NAMALWA (cell line): ENCODE measurements around the gene C19orf81.

ENCODE experiments used
- DNase-seq: peaks from one replicate; pipeline ENCODE4 v3.0.0-alpha.2; 2015; ENCODE audit warnings: low spot score

The C19orf81 gene

GRCh38 chr19:50629801-50630200, 19.4 kb upstream of the C19orf81 start:
- DNase-seq = no peak

- DNase-seq = no peak
Measured at GRCh38 chr19:50632151-50632835, 17.0 kb upstream of the C19orf81 start.

GRCh38 chr19:50633359-50633758, 15.9 kb upstream of the C19orf81 start:
- DNase-seq = no peak

- no peak for DNase-seq
Measured at GRCh38 chr19:50633973-50634372, 15.3 kb upstream of the C19orf81 start.

GRCh38 chr19:50636317-50637085, 12.7 kb upstream of the C19orf81 start:
- no peak for DNase-seq

GRCh38 chr19:50638600-50638999, 10.6 kb upstream of the C19orf81 start:
- DNase-seq = no peak

GRCh38 chr19:50639121-50640112, 9.8 kb upstream of the C19orf81 start, which contains the start of gene SYT3:
TSS of gene SYT3 (minus strand) at chr19:50639881. CDS start at chr19:50637411, 2,470 bp downstream.
- peak; percentile 57 for DNase-seq

GRCh38 chr19:50640368-50640767, 8.9 kb upstream of the C19orf81 start:
- DNase-seq = no peak

- no peak for DNase-seq
Measured at GRCh38 chr19:50644315-50644915, 4.8 kb upstream of the C19orf81 start.

- no peak for DNase-seq
Measured at GRCh38 chr19:50645107-50645506, 4.1 kb upstream of the C19orf81 start.

GRCh38 chr19:50646074-50646807, 3.0 kb upstream of the C19orf81 start:
- DNase-seq = no peak

- no peak for DNase-seq
Measured at GRCh38 chr19:50647879-50648615, 1.2 kb upstream of the C19orf81 start.

- no peak for DNase-seq
Measured at GRCh38 chr19:50648659-50649058, 586 bp upstream of the C19orf81 start.

- no peak for DNase-seq
Measured at GRCh38 chr19:50651174-50651573, 1.9 kb downstream of the C19orf81 start.

GRCh38 chr19:50652722-50653121, 3.5 kb downstream of the C19orf81 start:
- no peak for DNase-seq

GRCh38 chr19:50654882-50655281, 5.6 kb downstream of the C19orf81 start:
- DNase-seq = no peak

GRCh38 chr19:50657222-50657669, 8.0 kb downstream of the C19orf81 start:
- DNase-seq = no peak

GRCh38 chr19:50657712-50658440, 8.6 kb downstream of the C19orf81 start:
- peak; percentile 97 for DNase-seq
